GM23338 (cell line): Measurements from ENCODE around the gene NAA20. TPM values are rescaled to one million over a fixed set of nuclear protein-coding genes. Genes with fewer than 3 reads are reported as not detected.

Source experiments
- ATAC-seq: fragments of 200-7000 bp; cut with Tn5 transposase; 3 replicates; pipeline ENCODE4 v1.9.1; 2020
- DNase-seq: peaks from one replicate; pipeline ENCODE4 v3.0.0-alpha.2; 2015; ENCODE audit warnings: low spot score
- H2AFZ ChIP-seq: fragments of 200-600 bp; sonication (generic); 2 replicates; pipeline ENCODE4 v1.8.0; 2016; ENCODE audit warnings: antibody characterized with exemption, mild to moderate bottlenecking, moderate library complexity
- H3F3A ChIP-seq: fragments of 200-600 bp; sonication (generic); replicated peaks from 2 replicates; pipeline ENCODE4 v1.8.0; 2017; ENCODE audit warnings: antibody characterized with exemption, mixed run types, low read depth
- H3K27ac ChIP-seq: fragments of 200-600 bp; sonication (generic); 2 replicates; pipeline ENCODE4 v1.6.1; 2016; ENCODE audit warnings: low read depth
- H3K27me3 ChIP-seq: fragments of 200-600 bp; sonication (generic); 2 replicates; pipeline ENCODE4 v1.8.0; 2016; ENCODE audit warnings: mild to moderate bottlenecking, mixed run types, moderate library complexity; ENCODE audit not compliant: insufficient read depth
- H3K36me3 ChIP-seq: fragments of 200-600 bp; sonication (generic); 2 replicates; pipeline ENCODE4 v1.8.0; 2016; ENCODE audit warnings: mild to moderate bottlenecking; ENCODE audit not compliant: insufficient read depth
- H3K4me1 ChIP-seq: fragments of 200-600 bp; sonication (generic); 2 replicates; pipeline ENCODE4 v1.8.0; 2016; ENCODE audit warnings: mild to moderate bottlenecking, moderate library complexity; ENCODE audit not compliant: insufficient read depth
- H3K4me2 ChIP-seq: fragments of 200-600 bp; sonication (generic); 2 replicates; pipeline ENCODE4 v1.7.1; 2017; ENCODE audit warnings: mixed run types
- H3K4me3 ChIP-seq: fragments of 200-600 bp; sonication (generic); 2 replicates; pipeline ENCODE4 v1.6.1; 2016; ENCODE audit warnings: mixed run types
- H3K79me2 ChIP-seq: fragments of 200-600 bp; sonication (generic); replicated peaks from 2 replicates; pipeline ENCODE4 v1.8.0; 2017; ENCODE audit warnings: mild to moderate bottlenecking; ENCODE audit not compliant: insufficient read depth
- H3K9me2 ChIP-seq: fragments of 200-600 bp; sonication (generic); 2 replicates; pipeline ENCODE4 v1.8.0; 2017; ENCODE audit not compliant: insufficient read depth
- H4K20me1 ChIP-seq: fragments of 200-600 bp; sonication (generic); replicated peaks from 2 replicates; pipeline ENCODE4 v1.8.0; 2017; ENCODE audit warnings: mild to moderate bottlenecking; ENCODE audit not compliant: insufficient read depth
- H3K27ac Mint-ChIP-seq: 2 replicates; pipeline ENCODE4 v1.8.0; 2020; ENCODE audit warnings: inconsistent platforms, mild to moderate bottlenecking, moderate library complexity, mixed read lengths
- H3K27me3 Mint-ChIP-seq: 3 replicates; pipeline ENCODE4 v1.8.0; 2022; ENCODE audit warnings: low read depth, mild to moderate bottlenecking, moderate library complexity, mixed read lengths, inconsistent platforms; ENCODE audit not compliant: insufficient read depth, poor library complexity
- H3K36me3 Mint-ChIP-seq: 3 replicates; pipeline ENCODE4 v1.8.0; 2021; ENCODE audit warnings: low read depth, mild to moderate bottlenecking, inconsistent platforms, moderate library complexity, mixed read lengths
- H3K4me1 Mint-ChIP-seq: 3 replicates; pipeline ENCODE4 v1.8.0; 2020; ENCODE audit warnings: mild to moderate bottlenecking, inconsistent platforms, mixed read lengths
- H3K4me3 Mint-ChIP-seq: 3 replicates; pipeline ENCODE4 v1.8.0; 2021; ENCODE audit warnings: moderate library complexity, mild to moderate bottlenecking, inconsistent platforms, mixed read lengths
- H3K9me3 Mint-ChIP-seq: 3 replicates; pipeline ENCODE4 v1.8.0; 2020; ENCODE audit warnings: moderate library complexity, mild to moderate bottlenecking, inconsistent platforms, mixed read lengths
- CTCF ChIP-seq, 2 experiments: fragments of 200-600 bp in 1 of 2; sonication (generic) in 1 of 2; conservative IDR thresholded peaks; 2 replicates each; pipeline versions ENCODE4 v1.5.1 to v1.6.1; 2016 to 2017; ENCODE audit warnings: antibody characterized with exemption in 2 of 2, low read depth in 2 of 2, mild to moderate bottlenecking in 2 of 2, moderate library complexity in 1 of 2
- NANOG ChIP-seq: IDR thresholded peaks from 2 replicates; pipeline ENCODE4 v1.6.1; 2016; ENCODE audit warnings: antibody characterized with exemption, borderline replicate concordance
- REST ChIP-seq: IDR thresholded peaks from one replicate; pipeline ENCODE4 v1.6.1; 2018; ENCODE audit warnings: antibody characterized with exemption; ENCODE audit not compliant: unreplicated experiment
- ZNF114 ChIP-seq: fragments of 250-450 bp; sonication (Bioruptor Pico); IDR thresholded peaks from 2 replicates; pipeline ENCODE4 v1.5.0; 2020; ENCODE audit warnings: mild to moderate bottlenecking, moderate library complexity
- ZNF331 ChIP-seq: fragments of 250-450 bp; sonication (Bioruptor Pico); IDR thresholded peaks from 2 replicates; pipeline ENCODE4 v1.5.0; 2020; ENCODE audit warnings: low read depth, mild to moderate bottlenecking, moderate library complexity
- ZNF462 ChIP-seq: fragments of 250-450 bp; sonication (Bioruptor Pico); IDR thresholded peaks from 2 replicates; pipeline ENCODE4 v1.5.0; 2020; ENCODE audit warnings: mild to moderate bottlenecking, moderate library complexity
- polyA plus RNA-seq: library from polyadenylated mRNA; unstranded; fragments of >200 nt; fragmentation: Nextera tagmentation; extraction: Ambion mirVana; gene quantifications from 2 replicates; pipeline ENCODE4 v1.2.1, GENCODE V29; 2016
- total RNA-seq: library from RNA; depleted of rRNA; stranded (reverse); fragments of >200 nt; shearing (Covaris generic); gene quantifications from 2 replicates; pipeline ENCODE4 v1.2.3, GENCODE V29; 2014

The NAA20 gene
- total and polyA plus RNA-seq, 2 experiments from 2014 or later = 28.7 to 117 TPM

GRCh38 chr20:20075032-20075431 is 57.9 kb downstream of the NAA20 start (continued):
- TF ChIP-seq ZNF462 (CRISPR knock-in tag) (no peak), CTCF (conservative IDR thresholded peaks at IDR 0.05; ENCODE audit: low read depth in 2 of 2) (no peak)

GRCh38 chr20:20076297-20077065 is 59.3 kb downstream of the NAA20 start:
- H3K4me2 ChIP-seq = no peak overlapping the region
- DNase-seq (no peak), ATAC-seq (no peak)
- no peak overlapping the region for H3K4me3 ChIP-seq
- no peak overlapping the region for H2AFZ ChIP-seq
- peaks cover 21% of the 10 kb centered on the region for H3K4me1 ChIP-seq
- H3K27ac ChIP-seq = no peak overlapping the region
- Mint-ChIP-seq H3K4me1 (peaks cover 27% of the 10 kb centered on the region), H3K4me3 (no peak overlapping the region), H3K9me3 (no peaks in the 10 kb centered on the region), H3K27ac (no peak overlapping the region), H3K36me3 (no peaks in the 10 kb centered on the region), H3K27me3 (peaks cover 2% of the 10 kb centered on the region)
- H3K36me3 ChIP-seq = no peaks in the 10 kb centered on the region
- H3K9me2 ChIP-seq = peaks cover 4% of the 10 kb centered on the region; the same call in 1 of the 2 replicates
- H3K27me3 ChIP-seq = no peaks in the 10 kb centered on the region
- H3F3A ChIP-seq = no peaks in the 10 kb centered on the region
- TF ChIP-seq NANOG (no peak), REST (no peak), ZNF114 (CRISPR knock-in tag) (no peak), ZNF331 (CRISPR knock-in tag) (no peak)
- no peaks in the 10 kb centered on the region for H3K79me2 ChIP-seq
- 0 out of 2 replicates have a peak, but pooled peaks cover 6% of the 10 kb centered on the region for H4K20me1 ChIP-seq
